ENCODE measurements around the gene HOXD12. TPM values are rescaled to one million over a fixed set of nuclear protein-coding genes. Genes with fewer than 3 reads are reported as not detected.

The HOXD12 gene
- total and polyA plus RNA-seq, 2 donors (not counting 1 experiment from before 2014, with no cell fraction given), result not detected

GRCh38 chr2:176121190-176122051 is 21.8 kb downstream of the HOXD12 start:
- Histone ChIP-seq H3K79me2 (ENCODE audit: control insufficient read depth, insufficient read depth, low read length) (no peaks in the 10 kb centered on the region), H3K9me3 (ENCODE audit: control insufficient read depth, insufficient read depth, low read depth, low read length) (no peaks in the 10 kb centered on the region), H3K4me1 (ENCODE audit: control insufficient read depth, extremely low read depth, insufficient read depth, low read length) (no peaks in the 10 kb centered on the region), H3K4me3 (replicated peaks in 1 of 4; ENCODE audit: control extremely low read depth in 1 of 4, insufficient read depth in 1 of 4, low read depth in 3 of 4, low read length in 4 of 4) (no peak overlapping the region), H3K27ac (ENCODE audit: insufficient read depth, low read length) (no peak overlapping the region), H4K20me1 (ENCODE audit: control insufficient read depth, extremely low read depth, insufficient read depth, low read length) (no peaks in the 10 kb centered on the region), H3K9ac (ENCODE audit: insufficient read depth, low read length) (no peak overlapping the region), H2AFZ (ENCODE audit: low read length) (no peak overlapping the region), H3K4me2 (ENCODE audit: extremely low read depth, insufficient read depth, low read length) (no peak overlapping the region), H3K36me3 (ENCODE audit: control insufficient read depth, insufficient read depth, low read length) (no peaks in the 10 kb centered on the region), H3K27me3 (ENCODE audit: control insufficient read depth, insufficient read depth, low read length) (peaks cover 95% of the 10 kb centered on the region)
- DNase-seq (ENCODE audit: low read depth in 2 of 2), result no peak
- TF ChIP-seq CTCF (conservative IDR thresholded peaks at IDR 0.05 in 1 of 2, IDR thresholded peaks at IDR 0.05 in 1 of 2; ENCODE audit: low read depth in 1 of 2, low read length in 2 of 2) (no peak), EZH2 (IDR thresholded peaks at IDR 0.05; ENCODE audit: low read length, missing control alignments) (peak; percentile 57)

- no peak overlapping the region for H3K4me2 ChIP-seq (ENCODE audit: extremely low read depth, insufficient read depth, low read length)
- TF ChIP-seq EZH2 (IDR thresholded peaks at IDR 0.05; ENCODE audit: low read length, missing control alignments) (no peak), CTCF (conservative IDR thresholded peaks at IDR 0.05 in 1 of 2, IDR thresholded peaks at IDR 0.05 in 1 of 2; ENCODE audit: low read depth in 1 of 2, low read length in 2 of 2) (no peak)
- no peak overlapping the region for H2AFZ ChIP-seq (ENCODE audit: low read length)
- no peak overlapping the region for H3K4me3 ChIP-seq (replicated peaks in 1 of 4; ENCODE audit: control extremely low read depth in 1 of 4, insufficient read depth in 1 of 4, low read depth in 3 of 4, low read length in 4 of 4)
- DNase-seq (ENCODE audit: low read depth in 2 of 2), result no peak
- peaks cover 89% of the 10 kb centered on the region for H3K27me3 ChIP-seq (ENCODE audit: control insufficient read depth, insufficient read depth, low read length)
- H3K4me1 ChIP-seq (ENCODE audit: control insufficient read depth, extremely low read depth, insufficient read depth, low read length), result no peaks in the 10 kb centered on the region
- H3K9me3 ChIP-seq (ENCODE audit: control insufficient read depth, insufficient read depth, low read depth, low read length), result no peaks in the 10 kb centered on the region
- H3K27ac ChIP-seq (ENCODE audit: insufficient read depth, low read length), result no peak overlapping the region
- H3K36me3 ChIP-seq (ENCODE audit: control insufficient read depth, insufficient read depth, low read length), result no peaks in the 10 kb centered on the region
- H3K9ac ChIP-seq (ENCODE audit: insufficient read depth, low read length), result no peak overlapping the region
- no peaks in the 10 kb centered on the region for H4K20me1 ChIP-seq (ENCODE audit: control insufficient read depth, extremely low read depth, insufficient read depth, low read length)
- H3K79me2 ChIP-seq (ENCODE audit: control insufficient read depth, insufficient read depth, low read length), result no peaks in the 10 kb centered on the region
Measured at GRCh38 chr2:176122052-176122682, 22.6 kb downstream of the HOXD12 start.

GRCh38 chr2:176122683-176123410 is 23.3 kb downstream of the HOXD12 start, which contains the start of gene HOXD9:
Gene HOXD9 (plus strand): TSS chr2:176122719. CDS start chr2:176122769, 50 bp downstream.
- H3K9ac ChIP-seq (ENCODE audit: insufficient read depth, low read length), result no peak within 1 kb of the TSS
- TF ChIP-seq EZH2 (IDR thresholded peaks at IDR 0.05; ENCODE audit: low read length, missing control alignments), result peak; percentile 77
- no peak for TF ChIP-seq CTCF (conservative IDR thresholded peaks at IDR 0.05 in 1 of 2, IDR thresholded peaks at IDR 0.05 in 1 of 2; ENCODE audit: low read depth in 1 of 2, low read length in 2 of 2)
- no peak within 1 kb of the TSS for H3K4me3 ChIP-seq (replicated peaks in 1 of 4; ENCODE audit: control extremely low read depth in 1 of 4, insufficient read depth in 1 of 4, low read depth in 3 of 4, low read length in 4 of 4)
- no peaks in the 10 kb centered on the region for H3K79me2 ChIP-seq (ENCODE audit: control insufficient read depth, insufficient read depth, low read length)
- no peak within 1 kb of the TSS for H2AFZ ChIP-seq (ENCODE audit: low read length)
- no peak within 1 kb of the TSS for H3K27ac ChIP-seq (ENCODE audit: insufficient read depth, low read length)
- no peak within 1 kb of the TSS for H3K4me2 ChIP-seq (ENCODE audit: extremely low read depth, insufficient read depth, low read length)
- no peaks in the 10 kb centered on the region for H4K20me1 ChIP-seq (ENCODE audit: control insufficient read depth, extremely low read depth, insufficient read depth, low read length)
- no peaks in the 10 kb centered on the region for H3K36me3 ChIP-seq (ENCODE audit: control insufficient read depth, insufficient read depth, low read length)
- H3K4me1 ChIP-seq (ENCODE audit: control insufficient read depth, extremely low read depth, insufficient read depth, low read length), result no peaks in the 10 kb centered on the region
- peaks cover 82% of the 10 kb centered on the region for H3K27me3 ChIP-seq (ENCODE audit: control insufficient read depth, insufficient read depth, low read length)
- H3K9me3 ChIP-seq (ENCODE audit: control insufficient read depth, insufficient read depth, low read depth, low read length), result no peaks in the 10 kb centered on the region
- DNase-seq (ENCODE audit: low read depth in 2 of 2), result no peak

All from fibroblast of lung (primary cell).